Transverse colon (tissue), 1 donor: ENCODE data around the gene IL17B.

Experiments used
- EP300 ChIP-seq: sonication (generic); formaldehyde crosslinking; IDR thresholded peaks from one replicate; pipeline ENCODE4 v1.6.1; 2017; ENCODE audit warnings: antibody characterized with exemption, low read depth
- POLR2A ChIP-seq: fragments of 450-650 bp; IDR thresholded peaks from one replicate; pipeline ENCODE4 v1.6.1; 2016; ENCODE audit warnings: antibody characterized with exemption, mild to moderate bottlenecking, moderate library complexity

DNA sequence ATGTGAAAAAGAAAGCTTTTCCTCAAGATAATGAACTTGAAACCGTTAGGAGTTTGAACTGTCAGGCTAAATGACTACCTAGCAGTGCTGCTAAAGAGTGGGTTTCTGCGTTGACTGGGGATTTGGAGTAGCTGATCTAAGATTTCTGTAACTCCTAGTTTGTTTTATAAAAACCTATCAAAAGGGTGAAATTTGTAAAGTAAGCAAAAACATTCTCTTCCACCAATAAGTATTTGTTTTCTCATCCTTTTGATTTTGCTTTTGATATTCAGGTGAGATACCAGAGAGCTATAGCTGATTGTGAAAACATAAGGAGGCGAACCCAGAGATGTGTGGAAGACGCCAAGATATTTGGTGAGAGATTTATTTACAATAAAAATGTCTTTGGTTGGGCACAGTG lies 29.7 kb downstream of the IL17B start:
- TF ChIP-seq EP300: no peak
- no peak for TF ChIP-seq POLR2A
